ENCODE results near the gene RNU6-9.

- TF ChIP-seq CTCF (IDR thresholded peaks at IDR 0.05) = no peak
- no peak for TF ChIP-seq ZNF232 (CRISPR knock-in tag; IDR thresholded peaks at IDR 0.05)
- TF ChIP-seq NFE2L1 (CRISPR knock-in tag; IDR thresholded peaks at IDR 0.05) = no peak
- TF ChIP-seq JUN (CRISPR knock-in tag; IDR thresholded peaks at IDR 0.05) = no peak
- TF ChIP-seq EMX1 (CRISPR knock-in tag; IDR thresholded peaks at IDR 0.05) = no peak
- no peak for TF ChIP-seq ATF2 (CRISPR knock-in tag; IDR thresholded peaks at IDR 0.05; ENCODE audit: borderline replicate concordance, low read depth)
- no peak for TF ChIP-seq ZNF425 (CRISPR knock-in tag; conservative IDR thresholded peaks at IDR 0.05)
- no peak for TF ChIP-seq E2F5 (CRISPR knock-in tag; IDR thresholded peaks at IDR 0.05)
- TF ChIP-seq JAZF1 (CRISPR knock-in tag; IDR thresholded peaks at IDR 0.05) = no peak
- no peak for TF ChIP-seq NFATC4 (CRISPR knock-in tag; IDR thresholded peaks at IDR 0.05)
- no peak for TF ChIP-seq ZBTB21 (CRISPR knock-in tag; IDR thresholded peaks at IDR 0.05; ENCODE audit: borderline replicate concordance)
These were observed 45.1 kb downstream of the RNU6-9 start for GRCh38 chr19:938233-938923.

Measured in WTC11 (cell line).